K562 (cell line): ENCODE data around the gene EML5.

Experiments used
- EZH2 ChIP-seq: IDR thresholded peaks from 2 replicates; pipeline ENCODE4 v1.6.1; 2012; ENCODE audit warnings: low read depth, mild to moderate bottlenecking, inconsistent platforms, low read length, borderline replicate concordance
- JUN ChIP-seq, 2 experiments: sonication (generic) in 1 of 2; formaldehyde crosslinking in 1 of 2; IDR thresholded peaks; 2 replicates each; pipeline versions ENCODE4 v1.6.1 to v1.8.0; 2012 to 2022; ENCODE audit warnings: borderline replicate concordance in 2 of 2, mild to moderate bottlenecking in 2 of 2, improper control_type of control experiment in 1 of 2, low read depth in 1 of 2, low read length in 1 of 2, missing genetic modification reagents in 1 of 2
- KAT8 ChIP-seq: fragments of 450-650 bp; IDR thresholded peaks from 2 replicates; pipeline ENCODE4 v1.6.1; 2016; ENCODE audit warnings: low read depth, mild to moderate bottlenecking
- RAD21 ChIP-seq, 2 experiments: fragments of 250-450 bp in 1 of 2; fragments of 450-650 bp in 1 of 2; sonication (Bioruptor Pico) in 1 of 2; formaldehyde crosslinking in 1 of 2; IDR thresholded peaks in 1 of 2; conservative IDR thresholded peaks in 1 of 2; 2 replicates each; pipeline versions ENCODE4 v1.4.0 to v1.8.0; 2020 to 2022; ENCODE audit warnings: mild to moderate bottlenecking in 2 of 2, moderate library complexity in 1 of 2
- RFX5 ChIP-seq: IDR thresholded peaks from 2 replicates; pipeline ENCODE4 v1.6.1; 2011; ENCODE audit warnings: low read depth, mild to moderate bottlenecking, improper control_type of control experiment, low read length
- TBL1XR1 ChIP-seq, 2 experiments: IDR thresholded peaks; 2 replicates each; pipeline ENCODE4 v1.6.1; 2012; ENCODE audit warnings: improper control_type of control experiment in 2 of 2, low read length in 2 of 2, mild to moderate bottlenecking in 1 of 2
- ZNF695 ChIP-seq: fragments of 450-650 bp; formaldehyde crosslinking; IDR thresholded peaks from 2 replicates; pipeline ENCODE4 v1.4.0; 2020; ENCODE audit warnings: mild to moderate bottlenecking, moderate library complexity
- TF ChIP-seq, protein P1 (sequence below), 2 experiments: fragments of 450-650 bp; formaldehyde crosslinking in 1 of 2; IDR thresholded peaks; 2 replicates each; pipeline versions ENCODE4 v1.4.0 to v1.6.1; 2014 to 2020; ENCODE audit warnings: mild to moderate bottlenecking in 2 of 2, borderline replicate concordance in 1 of 2, low read depth in 1 of 2

DNA sequence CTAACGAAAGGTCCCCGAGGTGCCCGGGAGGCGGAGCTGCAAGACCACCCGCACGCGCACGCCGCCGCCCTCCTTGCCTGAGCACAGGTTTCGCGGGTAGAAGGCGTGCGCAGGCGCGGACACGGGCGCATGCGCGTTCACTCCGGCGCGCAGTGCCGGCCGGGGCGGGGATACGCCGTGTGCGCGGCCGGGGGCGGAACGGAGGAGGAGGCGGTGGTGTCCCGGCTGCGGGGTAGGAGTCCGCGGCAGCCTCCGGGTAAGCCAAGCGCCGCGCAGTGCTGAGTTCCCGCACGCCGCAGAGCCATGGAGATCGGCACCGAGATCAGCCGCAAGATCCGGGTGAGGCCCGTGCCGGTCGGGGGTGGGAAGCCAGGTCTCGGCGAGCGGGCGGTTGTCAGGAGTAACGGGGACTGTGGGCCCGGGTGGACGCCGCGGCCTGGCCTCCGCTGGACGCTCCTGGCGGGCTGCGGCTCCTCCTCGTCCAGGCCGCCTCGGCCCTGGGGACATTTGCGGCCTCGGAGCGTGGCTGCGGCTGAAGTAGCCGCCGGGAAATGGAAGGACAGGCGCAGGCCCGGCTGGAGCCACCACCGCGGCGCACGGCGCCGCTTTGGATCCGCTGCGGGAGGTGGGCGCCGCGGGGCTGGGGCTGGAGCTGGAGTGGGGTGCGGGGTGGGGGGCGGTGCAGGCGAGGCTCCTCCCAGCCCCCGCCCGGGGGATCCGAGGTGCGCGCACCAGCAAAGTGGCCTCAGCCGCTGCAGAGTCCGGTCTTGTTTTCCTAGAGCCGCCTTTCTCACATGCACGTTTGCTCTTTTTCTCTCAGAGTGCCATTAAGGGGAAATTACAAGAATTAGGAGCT lies 229.7 kb downstream of the EML5 start, which contains the start of gene ZC3H14:
- TF ChIP-seq, protein P1, sequence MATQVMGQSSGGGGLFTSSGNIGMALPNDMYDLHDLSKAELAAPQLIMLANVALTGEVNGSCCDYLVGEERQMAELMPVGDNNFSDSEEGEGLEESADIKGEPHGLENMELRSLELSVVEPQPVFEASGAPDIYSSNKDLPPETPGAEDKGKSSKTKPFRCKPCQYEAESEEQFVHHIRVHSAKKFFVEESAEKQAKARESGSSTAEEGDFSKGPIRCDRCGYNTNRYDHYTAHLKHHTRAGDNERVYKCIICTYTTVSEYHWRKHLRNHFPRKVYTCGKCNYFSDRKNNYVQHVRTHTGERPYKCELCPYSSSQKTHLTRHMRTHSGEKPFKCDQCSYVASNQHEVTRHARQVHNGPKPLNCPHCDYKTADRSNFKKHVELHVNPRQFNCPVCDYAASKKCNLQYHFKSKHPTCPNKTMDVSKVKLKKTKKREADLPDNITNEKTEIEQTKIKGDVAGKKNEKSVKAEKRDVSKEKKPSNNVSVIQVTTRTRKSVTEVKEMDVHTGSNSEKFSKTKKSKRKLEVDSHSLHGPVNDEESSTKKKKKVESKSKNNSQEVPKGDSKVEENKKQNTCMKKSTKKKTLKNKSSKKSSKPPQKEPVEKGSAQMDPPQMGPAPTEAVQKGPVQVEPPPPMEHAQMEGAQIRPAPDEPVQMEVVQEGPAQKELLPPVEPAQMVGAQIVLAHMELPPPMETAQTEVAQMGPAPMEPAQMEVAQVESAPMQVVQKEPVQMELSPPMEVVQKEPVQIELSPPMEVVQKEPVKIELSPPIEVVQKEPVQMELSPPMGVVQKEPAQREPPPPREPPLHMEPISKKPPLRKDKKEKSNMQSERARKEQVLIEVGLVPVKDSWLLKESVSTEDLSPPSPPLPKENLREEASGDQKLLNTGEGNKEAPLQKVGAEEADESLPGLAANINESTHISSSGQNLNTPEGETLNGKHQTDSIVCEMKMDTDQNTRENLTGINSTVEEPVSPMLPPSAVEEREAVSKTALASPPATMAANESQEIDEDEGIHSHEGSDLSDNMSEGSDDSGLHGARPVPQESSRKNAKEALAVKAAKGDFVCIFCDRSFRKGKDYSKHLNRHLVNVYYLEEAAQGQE (IDR thresholded peaks at IDR 0.05; ENCODE audit: borderline replicate concordance) = no peak
- TF ChIP-seq, protein P1 (CRISPR knock-in tag; IDR thresholded peaks at IDR 0.05; ENCODE audit: low read depth) = no peak; the same call in 1 of the 2 replicates
- TF ChIP-seq TBL1XR1 (IDR thresholded peaks at IDR 0.05; ENCODE audit: low read length in 2 of 2) = no peak
- no peak for TF ChIP-seq ZNF695 (CRISPR knock-in tag)
- no peak for TF ChIP-seq RFX5
- no peak for TF ChIP-seq EZH2
- TF ChIP-seq JUN (IDR thresholded peaks at IDR 0.05; ENCODE audit: borderline replicate concordance, low read depth, low read length) = no peak
- no peak for TF ChIP-seq JUN (CRISPR knock-in tag; IDR thresholded peaks at IDR 0.05; ENCODE audit: borderline replicate concordance)
- TF ChIP-seq RAD21 (CRISPR knock-in tag; conservative IDR thresholded peaks at IDR 0.05 in 1 of 2, IDR thresholded peaks at IDR 0.05 in 1 of 2) = no peak
- TF ChIP-seq KAT8 = no peak
